ENCODE measurements around the gene RACK1.
A peak's percentile ranks its signal among the peaks of the same experiment; 100 is the strongest.
"Not testable (repeated sequence)": the region's sequence is repeated elsewhere in the genome, so short reads cannot be mapped to it uniquely, and the experiment has no call there.

The RACK1 gene

DNA sequence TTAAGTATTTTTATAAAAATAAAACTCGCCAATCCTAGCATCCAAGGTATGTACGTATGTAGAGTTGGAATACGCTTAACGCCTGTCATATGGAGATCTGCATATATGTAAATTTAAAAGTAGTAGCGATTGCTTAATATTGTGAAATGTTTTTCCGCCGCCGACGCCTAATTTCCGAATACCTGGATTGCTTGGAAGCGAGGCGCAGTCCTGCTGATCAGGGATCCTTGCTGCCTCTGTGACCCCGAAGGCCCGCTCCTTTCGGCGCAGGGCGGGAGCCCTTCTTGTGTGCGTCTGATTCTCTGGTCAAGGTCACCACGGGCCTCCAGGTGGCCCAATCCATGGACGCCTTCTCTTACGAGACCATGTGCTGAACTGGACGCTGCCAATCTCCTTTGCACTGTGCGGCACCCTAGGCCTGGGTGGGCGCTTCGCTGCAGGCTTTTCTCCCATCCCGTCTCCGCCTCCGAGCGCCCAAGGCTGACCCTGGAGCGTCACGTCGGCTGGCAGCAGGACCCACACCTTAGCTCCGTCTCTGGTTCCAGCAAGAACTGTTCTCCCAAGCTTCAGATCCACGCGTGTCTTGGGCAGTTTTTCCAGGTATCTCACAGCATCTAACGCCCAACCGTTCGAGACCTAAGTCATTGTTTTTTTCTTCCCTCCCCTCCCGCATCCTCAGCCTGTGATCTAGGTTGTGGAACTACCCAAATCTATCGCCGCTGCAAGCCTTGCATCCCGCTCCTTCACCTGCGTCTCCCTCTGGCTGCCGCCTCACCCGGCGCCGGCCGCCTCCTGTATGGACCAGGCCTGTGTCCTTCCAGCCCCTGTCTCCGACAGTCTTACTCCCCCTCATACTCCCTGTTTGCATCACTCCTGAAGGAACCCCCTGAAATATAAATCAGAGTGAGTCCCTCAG lies 24.2 kb downstream of the RACK1 start:
- Histone ChIP-seq H3K36me3 (ENCODE audit: control insufficient read depth, insufficient read depth, low read length) (no peaks in the 10 kb centered on the region), H3K4me3 (ENCODE audit: low read depth, low read length) (peak overlapping the region; percentile 22; the same call in 1 of the 2 replicates), H3K27ac (ENCODE audit: low read depth, low read length) (no peak overlapping the region), H3K9me3 (ENCODE audit: control insufficient read depth, insufficient read depth, low read depth, low read length) (no peaks in the 10 kb centered on the region), H3K27me3 (ENCODE audit: control insufficient read depth, insufficient read depth, low read length) (peaks cover 8% of the 10 kb centered on the region), H3K9ac (ENCODE audit: low read length) (no peak overlapping the region), H3K4me1 (ENCODE audit: control insufficient read depth, insufficient read depth, low read length) (peaks cover 7% of the 10 kb centered on the region; the same call in 1 of the 2 replicates)

DNA sequence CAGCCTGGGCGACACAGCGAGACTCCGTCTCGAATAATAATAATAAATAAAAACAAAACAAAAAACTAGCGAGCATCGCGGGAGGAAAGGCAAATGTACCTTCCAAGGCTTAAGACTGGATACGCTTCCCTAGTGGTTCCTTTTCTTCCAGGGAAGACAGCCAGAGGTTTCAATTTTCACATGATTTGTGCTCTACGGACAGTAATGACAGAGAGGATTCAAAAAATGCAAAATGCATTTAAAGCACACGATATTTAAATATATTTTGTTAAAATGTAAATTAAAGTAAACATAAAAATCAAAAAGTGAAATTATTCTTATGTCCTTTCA lies 24.9 kb downstream of the RACK1 start:
- H3K27me3 ChIP-seq (ENCODE audit: control insufficient read depth, insufficient read depth, low read length): peaks cover 8% of the 10 kb centered on the region
- no peak overlapping the region for H3K9ac ChIP-seq (ENCODE audit: low read length)
- H3K27ac ChIP-seq (ENCODE audit: low read depth, low read length): no peak overlapping the region
- H3K36me3 ChIP-seq (ENCODE audit: control insufficient read depth, insufficient read depth, low read length): no peaks in the 10 kb centered on the region
- H3K4me3 ChIP-seq (ENCODE audit: low read depth, low read length): peak overlapping the region; percentile 59
- 0 out of 2 replicates have a peak, but pooled peaks cover 2% of the 10 kb centered on the region for H3K4me1 ChIP-seq (ENCODE audit: control insufficient read depth, insufficient read depth, low read length)
- no peaks in the 10 kb centered on the region for H3K9me3 ChIP-seq (ENCODE audit: control insufficient read depth, insufficient read depth, low read depth, low read length)

DNA sequence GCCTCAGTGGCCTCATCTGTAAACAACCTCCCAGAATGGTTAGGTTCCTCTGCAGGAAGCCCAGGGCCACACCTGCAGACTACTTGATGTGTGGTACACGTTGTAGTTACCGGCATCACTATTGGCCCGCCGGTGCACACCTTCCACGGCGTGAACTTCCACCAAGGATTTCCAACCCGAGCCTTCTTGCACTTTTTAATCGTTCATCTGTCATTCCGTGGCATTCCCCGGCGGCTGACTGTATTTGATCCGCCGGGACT lies 26.0 kb downstream of the RACK1 start:
- H3K27ac ChIP-seq (ENCODE audit: low read depth, low read length): no peak overlapping the region
- no peaks in the 10 kb centered on the region for H3K36me3 ChIP-seq (ENCODE audit: control insufficient read depth, insufficient read depth, low read length)
- H3K4me1 ChIP-seq (ENCODE audit: control insufficient read depth, insufficient read depth, low read length): 0 out of 2 replicates have a peak, but pooled peaks cover 2% of the 10 kb centered on the region
- H3K4me3 ChIP-seq (ENCODE audit: low read depth, low read length): peak overlapping the region; percentile 67
- H3K9ac ChIP-seq (ENCODE audit: low read length): peak overlapping the region; percentile 40
- peaks cover 18% of the 10 kb centered on the region for H3K27me3 ChIP-seq (ENCODE audit: control insufficient read depth, insufficient read depth, low read length)
- H3K9me3 ChIP-seq (ENCODE audit: control insufficient read depth, insufficient read depth, low read depth, low read length): no peaks in the 10 kb centered on the region

DNA sequence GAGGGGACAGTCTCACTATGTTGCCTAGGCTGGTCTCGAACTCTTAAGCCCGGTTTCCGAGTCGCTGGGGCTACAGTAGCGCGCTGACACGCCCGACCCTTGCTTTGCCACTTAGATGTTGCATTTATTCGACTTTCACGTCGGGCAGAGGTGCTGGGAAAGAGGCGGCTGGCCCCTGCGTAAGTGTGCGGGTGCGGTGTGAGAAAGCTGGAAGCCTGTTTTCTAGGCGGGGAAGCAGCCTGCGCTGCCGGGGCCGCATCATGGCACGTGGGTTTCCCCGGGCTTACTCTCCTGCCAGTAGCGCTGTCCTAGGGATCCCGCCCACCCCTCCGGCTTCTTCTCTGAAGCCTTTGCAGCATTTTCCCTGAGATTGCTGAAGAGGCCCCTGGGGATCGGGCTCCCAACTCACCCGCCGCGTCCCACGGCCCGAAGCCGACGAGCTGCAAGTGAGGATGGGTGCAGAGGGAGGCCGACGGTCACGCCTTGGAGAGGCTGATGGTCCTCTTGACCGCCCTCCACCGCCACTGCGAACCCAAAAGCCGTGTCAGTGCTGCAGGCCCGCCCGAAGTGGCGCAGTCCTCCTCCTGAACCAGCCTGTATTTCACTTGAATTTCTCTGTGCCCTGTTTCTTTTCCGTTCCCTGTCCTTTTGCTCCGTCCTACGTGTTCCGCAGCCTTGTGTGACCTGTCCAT lies 26.4 kb downstream of the RACK1 start:
- Histone ChIP-seq H3K27me3 (ENCODE audit: control insufficient read depth, insufficient read depth, low read length) (peaks cover 21% of the 10 kb centered on the region), H3K36me3 (ENCODE audit: control insufficient read depth, insufficient read depth, low read length) (no peaks in the 10 kb centered on the region), H3K4me1 (ENCODE audit: control insufficient read depth, insufficient read depth, low read length) (0 out of 2 replicates have a peak, but pooled peaks cover 2% of the 10 kb centered on the region), H3K9me3 (ENCODE audit: control insufficient read depth, insufficient read depth, low read depth, low read length) (no peaks in the 10 kb centered on the region), H3K4me3 (ENCODE audit: low read depth, low read length) (peak overlapping the region; percentile 67), H3K27ac (ENCODE audit: low read depth, low read length) (no peak overlapping the region), H3K9ac (ENCODE audit: low read length) (peak overlapping the region; percentile 40)

DNA sequence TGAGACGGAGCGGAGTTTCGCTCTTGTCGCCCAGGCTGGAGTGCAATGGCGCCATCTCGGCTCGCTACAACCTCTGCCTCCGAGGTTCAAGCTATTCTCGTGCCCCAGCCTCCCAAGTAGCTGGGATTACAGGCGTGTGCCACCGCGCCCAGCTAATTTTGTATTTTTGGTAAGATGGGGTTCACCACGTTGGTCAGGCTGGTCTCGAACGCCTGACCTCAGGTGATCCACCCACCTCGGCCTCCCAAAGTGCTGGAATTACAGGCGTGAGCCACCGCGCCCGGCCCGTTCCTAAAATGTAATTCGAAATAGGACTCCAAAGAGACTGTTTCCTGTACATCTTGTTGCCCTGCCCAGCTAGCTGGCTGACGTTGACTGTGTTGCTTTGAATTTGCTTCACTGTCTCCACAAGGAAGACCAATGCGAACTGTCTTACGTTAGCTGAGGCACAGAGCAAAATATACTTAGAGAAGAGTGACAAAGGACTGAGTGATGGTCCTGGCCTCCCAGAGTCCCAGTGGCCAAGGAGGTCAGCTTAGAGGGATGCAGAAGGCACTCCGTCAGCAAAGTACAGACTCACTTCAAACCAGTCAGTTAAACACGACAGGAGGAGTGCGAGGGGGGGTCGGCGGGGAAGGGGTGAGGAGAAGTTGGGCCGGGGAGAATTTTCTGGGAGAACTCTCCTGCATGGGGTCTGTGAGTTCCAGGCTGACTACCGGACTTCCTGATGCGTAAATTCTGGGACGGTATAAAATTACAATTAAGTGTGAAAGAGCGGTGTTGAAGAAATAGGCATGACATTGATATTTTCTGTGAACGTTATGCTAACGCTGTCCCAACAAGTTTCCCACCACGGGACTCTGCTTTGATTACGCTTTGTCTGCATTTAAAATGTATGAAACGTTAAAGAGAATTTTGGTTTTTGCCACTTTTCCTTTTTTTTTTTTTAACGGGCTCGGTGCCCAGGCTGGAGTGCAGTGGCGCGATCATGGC lies 27.4 kb downstream of the RACK1 start:
- H3K9ac ChIP-seq (ENCODE audit: low read length): no peak overlapping the region
- H3K36me3 ChIP-seq (ENCODE audit: control insufficient read depth, insufficient read depth, low read length): no peaks in the 10 kb centered on the region
- peak overlapping the region; percentile 67 for H3K4me3 ChIP-seq (ENCODE audit: low read depth, low read length)
- no peaks in the 10 kb centered on the region for H3K4me1 ChIP-seq (ENCODE audit: control insufficient read depth, insufficient read depth, low read length)
- no peak overlapping the region for H3K27ac ChIP-seq (ENCODE audit: low read depth, low read length)
- no peaks in the 10 kb centered on the region for H3K9me3 ChIP-seq (ENCODE audit: control insufficient read depth, insufficient read depth, low read depth, low read length)
- H3K27me3 ChIP-seq (ENCODE audit: control insufficient read depth, insufficient read depth, low read length): peaks cover 21% of the 10 kb centered on the region

DNA sequence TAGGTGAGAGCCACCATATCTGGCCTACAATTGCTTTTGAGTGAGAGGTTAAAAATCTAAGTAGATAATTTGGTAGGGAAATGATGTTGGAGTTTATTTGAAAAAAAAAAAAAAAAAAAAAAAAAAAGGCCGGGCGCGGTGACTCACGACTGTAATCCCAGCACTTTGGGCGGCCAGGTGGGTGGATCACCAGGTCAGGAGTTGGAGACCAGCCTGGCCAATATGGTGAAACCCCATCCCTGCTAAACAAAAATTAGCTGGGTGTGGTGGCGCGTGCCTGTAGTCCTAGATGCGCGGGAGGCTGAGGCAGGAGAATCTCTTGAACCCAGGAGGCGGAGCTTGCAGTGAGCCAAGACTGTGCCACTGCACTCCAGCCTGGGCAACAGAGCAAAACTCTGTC lies 29.5 kb downstream of the RACK1 start:
- H3K27me3 ChIP-seq (ENCODE audit: control insufficient read depth, insufficient read depth, low read length): peaks cover 21% of the 10 kb centered on the region
- H3K4me1 ChIP-seq (ENCODE audit: control insufficient read depth, insufficient read depth, low read length); H3K27ac ChIP-seq (ENCODE audit: low read depth, low read length); H3K4me3 ChIP-seq (ENCODE audit: low read depth, low read length); H3K36me3 ChIP-seq (ENCODE audit: control insufficient read depth, insufficient read depth, low read length); H3K9me3 ChIP-seq (ENCODE audit: control insufficient read depth, insufficient read depth, low read depth, low read length); H3K9ac ChIP-seq (ENCODE audit: low read length): not testable (repeated sequence)

DNA sequence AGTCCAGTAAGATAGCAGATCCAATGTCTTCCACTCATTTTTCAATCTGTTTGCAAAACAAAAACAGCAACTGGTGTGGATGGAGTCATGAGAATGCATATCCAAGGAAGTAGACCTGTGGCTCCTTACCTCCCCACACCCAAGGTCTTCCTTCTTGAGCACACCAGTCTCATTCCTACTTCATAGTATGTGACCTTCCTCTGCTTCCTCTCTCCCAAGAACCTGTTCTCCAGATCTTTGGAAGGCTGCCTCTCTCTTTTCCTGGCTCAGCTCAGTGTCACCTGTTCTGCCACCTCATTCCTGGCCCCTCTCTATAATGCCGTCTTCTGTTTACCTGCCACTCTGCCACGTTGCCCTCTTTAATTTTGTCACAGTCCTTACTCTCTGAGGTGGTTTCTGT lies 30.8 kb downstream of the RACK1 start:
- Histone ChIP-seq H3K4me1 (ENCODE audit: control insufficient read depth, insufficient read depth, low read length) (no peaks in the 10 kb centered on the region), H3K27me3 (ENCODE audit: control insufficient read depth, insufficient read depth, low read length) (peaks cover 21% of the 10 kb centered on the region), H3K36me3 (ENCODE audit: control insufficient read depth, insufficient read depth, low read length) (no peaks in the 10 kb centered on the region), H3K4me3 (ENCODE audit: low read depth, low read length) (no peak overlapping the region), H3K9ac (ENCODE audit: low read length) (no peak overlapping the region), H3K9me3 (ENCODE audit: control insufficient read depth, insufficient read depth, low read depth, low read length) (no peaks in the 10 kb centered on the region), H3K27ac (ENCODE audit: low read depth, low read length) (no peak overlapping the region)

DNA sequence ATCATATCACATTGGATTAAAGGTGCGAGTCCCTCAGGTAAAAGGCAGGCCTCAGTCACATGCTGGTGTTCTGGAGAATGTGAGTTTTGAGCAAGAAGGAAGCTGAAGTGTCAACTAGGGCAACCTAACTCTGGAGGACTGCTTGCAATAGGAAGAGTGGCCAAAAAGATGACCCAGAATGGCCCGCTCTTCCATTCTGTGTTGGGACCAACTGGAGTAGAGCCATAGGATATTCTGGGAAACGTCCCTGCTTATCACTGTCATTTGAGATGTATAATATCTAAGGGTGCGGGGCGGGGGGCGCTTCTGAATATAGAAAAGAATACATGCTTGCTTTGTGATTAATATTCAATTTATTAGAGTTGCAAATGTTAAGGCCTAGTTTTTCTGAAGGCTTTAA lies 31.6 kb downstream of the RACK1 start:
- Histone ChIP-seq H3K9me3 (ENCODE audit: control insufficient read depth, insufficient read depth, low read depth, low read length) (no peaks in the 10 kb centered on the region), H3K4me1 (ENCODE audit: control insufficient read depth, insufficient read depth, low read length) (no peaks in the 10 kb centered on the region), H3K27ac (ENCODE audit: low read depth, low read length) (no peak overlapping the region), H3K9ac (ENCODE audit: low read length) (no peak overlapping the region), H3K4me3 (ENCODE audit: low read depth, low read length) (no peak overlapping the region), H3K36me3 (ENCODE audit: control insufficient read depth, insufficient read depth, low read length) (no peaks in the 10 kb centered on the region), H3K27me3 (ENCODE audit: control insufficient read depth, insufficient read depth, low read length) (peaks cover 21% of the 10 kb centered on the region)

DNA sequence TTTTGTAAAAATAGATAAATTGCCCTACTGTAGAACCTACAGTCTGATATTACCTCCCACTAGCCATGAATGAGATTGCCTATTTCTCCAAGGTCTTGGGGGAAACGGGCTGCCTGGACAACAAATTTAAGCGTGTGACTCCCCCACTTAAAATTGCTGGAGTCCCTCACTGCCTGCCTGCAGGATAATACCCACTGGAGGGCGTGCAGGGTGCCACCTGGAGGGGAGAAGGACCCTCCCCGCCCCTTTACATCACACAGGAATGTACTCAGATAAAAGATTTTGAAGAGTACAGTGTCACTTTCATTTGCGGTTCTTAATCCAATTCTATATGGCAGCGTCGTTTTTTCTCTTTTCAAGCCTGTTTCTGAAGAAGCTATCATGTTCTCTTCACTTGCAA lies 32.5 kb downstream of the RACK1 start:
- Histone ChIP-seq H3K27ac (ENCODE audit: low read depth, low read length) (no peak overlapping the region), H3K9me3 (ENCODE audit: control insufficient read depth, insufficient read depth, low read depth, low read length) (no peaks in the 10 kb centered on the region), H3K36me3 (ENCODE audit: control insufficient read depth, insufficient read depth, low read length) (no peaks in the 10 kb centered on the region), H3K9ac (ENCODE audit: low read length) (no peak overlapping the region), H3K4me3 (ENCODE audit: low read depth, low read length) (no peak overlapping the region), H3K27me3 (ENCODE audit: control insufficient read depth, insufficient read depth, low read length) (peaks cover 19% of the 10 kb centered on the region), H3K4me1 (ENCODE audit: control insufficient read depth, insufficient read depth, low read length) (no peaks in the 10 kb centered on the region)

DNA sequence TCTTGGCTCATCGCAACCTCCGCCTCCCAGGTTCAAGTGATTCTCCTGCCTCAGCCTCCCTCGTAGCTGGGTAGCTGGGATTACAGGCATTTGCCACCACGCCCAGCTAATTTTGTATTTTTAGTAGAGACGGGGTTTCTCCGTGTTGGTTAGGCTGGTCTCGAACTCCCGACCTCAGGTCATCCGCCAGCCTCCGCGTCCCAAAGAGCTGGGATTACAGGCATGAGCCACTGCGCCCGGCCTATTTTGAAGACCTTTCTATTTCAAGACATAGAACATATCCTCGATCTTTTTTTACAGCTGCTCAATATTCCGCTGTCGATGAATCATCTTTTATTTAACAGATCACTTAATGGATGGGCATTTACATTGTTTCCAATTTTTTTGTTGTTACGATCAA lies 33.0 kb downstream of the RACK1 start:
- H3K36me3 ChIP-seq (ENCODE audit: control insufficient read depth, insufficient read depth, low read length); H3K9ac ChIP-seq (ENCODE audit: low read length); H3K4me1 ChIP-seq (ENCODE audit: control insufficient read depth, insufficient read depth, low read length); H3K9me3 ChIP-seq (ENCODE audit: control insufficient read depth, insufficient read depth, low read depth, low read length); H3K4me3 ChIP-seq (ENCODE audit: low read depth, low read length); H3K27ac ChIP-seq (ENCODE audit: low read depth, low read length): not testable (repeated sequence)
- H3K27me3 ChIP-seq (ENCODE audit: control insufficient read depth, insufficient read depth, low read length): peaks cover 22% of the 10 kb centered on the region
